Measurements from ENCODE around the gene TPST2. TPM values are rescaled to one million over a fixed set of nuclear protein-coding genes. Genes with fewer than 3 reads are reported as not detected.

The TPST2 gene
- total RNA-seq, 1 experiment from 2014 or later, result 11.8 TPM

DNA sequence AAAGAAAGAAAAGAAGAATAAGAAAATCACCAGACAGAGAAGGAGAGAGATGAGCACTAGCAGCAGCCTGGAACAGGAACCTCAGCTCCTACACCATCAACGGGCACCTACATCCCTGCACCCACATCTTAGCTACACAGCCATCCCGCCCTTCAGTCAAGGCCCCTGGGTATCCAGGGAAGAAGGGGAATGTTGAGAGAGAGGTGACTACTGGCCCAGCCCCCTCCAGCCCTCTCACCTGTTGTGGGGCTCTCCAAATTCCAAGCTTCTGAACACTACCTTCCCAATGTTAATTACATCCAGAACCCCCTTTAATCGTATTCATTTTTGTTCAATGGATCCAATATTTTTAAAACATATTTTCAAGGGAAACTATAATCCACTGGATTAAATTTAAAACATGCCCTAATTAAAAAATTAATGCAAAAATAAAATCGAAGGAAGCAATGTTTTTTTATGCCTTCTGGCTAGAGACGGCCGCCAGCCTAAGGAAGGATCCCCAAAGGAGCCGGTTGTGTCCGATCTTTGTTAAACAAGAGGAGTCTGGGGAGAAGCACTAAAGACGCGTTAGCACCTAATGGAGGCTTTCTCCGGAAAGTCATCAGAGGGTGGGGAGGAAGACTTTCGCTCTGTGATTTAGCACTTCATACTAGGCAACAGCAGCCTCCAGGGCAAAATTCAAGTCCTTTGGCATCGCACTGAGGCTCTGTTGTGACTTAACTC is 9.5 kb downstream of the TPST2 start:
- Histone ChIP-seq H3K4me1 (ENCODE audit: control insufficient read depth in 1 of 2, insufficient read depth in 2 of 2, low read length in 2 of 2) (peaks cover 0 to 4% of the 10 kb centered on the region in 2 experiments; a peak in 2 of 4 replicates), H4K20me1 (ENCODE audit: insufficient read depth) (no peaks in the 10 kb centered on the region), H3K4me3 (replicated peaks in 1 of 2; ENCODE audit: low read depth in 1 of 2, low read length in 2 of 2) (no peak overlapping the region), H3K9me3 (ENCODE audit: control insufficient read depth in 1 of 2, insufficient read depth in 1 of 2, low read depth in 1 of 2, low read length in 2 of 2) (no peaks in the 10 kb centered on the region), H3K36me3 (ENCODE audit: control insufficient read depth in 1 of 2, insufficient read depth in 2 of 2, low read length in 2 of 2) (no peaks in the 10 kb centered on the region), H3K9me2 (ENCODE audit: insufficient read depth) (no peaks in the 10 kb centered on the region), H3K27ac (ENCODE audit: low read depth, low read length) (no peak overlapping the region), H3K27me3 (ENCODE audit: insufficient read depth, low read length) (no peaks in the 10 kb centered on the region), H3K4me2 (ENCODE audit: low read length) (no peak overlapping the region), H3K9ac (ENCODE audit: low read length) (no peak overlapping the region), H3K79me2 (ENCODE audit: insufficient read depth, low read length) (peaks cover 7% of the 10 kb centered on the region; the same call in 1 of the 2 replicates), H2AFZ (ENCODE audit: low read depth, low read length, poor library complexity, severe bottlenecking) (no peak overlapping the region)
- ChIA-PET POLR2A (no interaction called here), CTCF (no interaction called here), RAD21 (ENCODE audit: low non-redundant PET in 1 of 2, low total read pairs in 2 of 2, uncharacterized antibody in 2 of 2, unreplicated experiment in 2 of 2) (no interaction called here)
- no TSS peak for BruUV-seq (replicated peaks)
- TF ChIP-seq CBX3 (IDR thresholded peaks at IDR 0.05; ENCODE audit: low read depth) (no peak), ZFX (IDR thresholded peaks at IDR 0.05) (no peak), JUND (IDR thresholded peaks at IDR 0.05) (no peak), SIN3A (IDR thresholded peaks at IDR 0.05; ENCODE audit: low read depth) (no peak), POLR2AphosphoS5 (IDR thresholded peaks at IDR 0.05; ENCODE audit: low read depth, low read length) (no peak), TCF7L2 (IDR thresholded peaks at IDR 0.05; ENCODE audit: borderline replicate concordance, extremely low read depth, insufficient read depth, insufficient read length) (no peak), EGR1 (IDR thresholded peaks at IDR 0.05; ENCODE audit: low read depth) (no peak), EZH2phosphoT487 (IDR thresholded peaks at IDR 0.05; ENCODE audit: borderline replicate concordance) (no peak), ATF3 (IDR thresholded peaks at IDR 0.05) (no peak), RAD21 (IDR thresholded peaks at IDR 0.05; ENCODE audit: low read depth) (no peak), SRF (IDR thresholded peaks at IDR 0.05; ENCODE audit: low read depth) (no peak)
- TF ChIP-seq, protein P1, sequence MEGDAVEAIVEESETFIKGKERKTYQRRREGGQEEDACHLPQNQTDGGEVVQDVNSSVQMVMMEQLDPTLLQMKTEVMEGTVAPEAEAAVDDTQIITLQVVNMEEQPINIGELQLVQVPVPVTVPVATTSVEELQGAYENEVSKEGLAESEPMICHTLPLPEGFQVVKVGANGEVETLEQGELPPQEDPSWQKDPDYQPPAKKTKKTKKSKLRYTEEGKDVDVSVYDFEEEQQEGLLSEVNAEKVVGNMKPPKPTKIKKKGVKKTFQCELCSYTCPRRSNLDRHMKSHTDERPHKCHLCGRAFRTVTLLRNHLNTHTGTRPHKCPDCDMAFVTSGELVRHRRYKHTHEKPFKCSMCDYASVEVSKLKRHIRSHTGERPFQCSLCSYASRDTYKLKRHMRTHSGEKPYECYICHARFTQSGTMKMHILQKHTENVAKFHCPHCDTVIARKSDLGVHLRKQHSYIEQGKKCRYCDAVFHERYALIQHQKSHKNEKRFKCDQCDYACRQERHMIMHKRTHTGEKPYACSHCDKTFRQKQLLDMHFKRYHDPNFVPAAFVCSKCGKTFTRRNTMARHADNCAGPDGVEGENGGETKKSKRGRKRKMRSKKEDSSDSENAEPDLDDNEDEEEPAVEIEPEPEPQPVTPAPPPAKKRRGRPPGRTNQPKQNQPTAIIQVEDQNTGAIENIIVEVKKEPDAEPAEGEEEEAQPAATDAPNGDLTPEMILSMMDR (IDR thresholded peaks at IDR 0.05 in 2 of 3, conservative IDR thresholded peaks at IDR 0.05 in 1 of 3; ENCODE audit: borderline replicate concordance in 1 of 3, insufficient read depth in 1 of 3, low read depth in 2 of 3, low read length in 2 of 3), result no peak
- TF ChIP-seq, protein P2, sequence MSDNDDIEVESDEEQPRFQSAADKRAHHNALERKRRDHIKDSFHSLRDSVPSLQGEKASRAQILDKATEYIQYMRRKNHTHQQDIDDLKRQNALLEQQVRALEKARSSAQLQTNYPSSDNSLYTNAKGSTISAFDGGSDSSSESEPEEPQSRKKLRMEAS (IDR thresholded peaks at IDR 0.05), result no peak
- DNase-seq (ENCODE audit: low read depth, low spot score) (no peak), ATAC-seq (no peak)
- intact Hi-C loops (cut with micrococcal nuclease), result no loop called here

All from HCT116 (cell line).